Muscle layer of colon (tissue), 2 donors: ENCODE measurements around the gene TMEM97.
"Not testable (repeated sequence)": the region's sequence is repeated elsewhere in the genome, so short reads cannot be mapped to it uniquely, and the experiment has no call there.

Source experiments
- H3K27ac ChIP-seq: one replicate; pipeline ENCODE4 v1.7.0; 2013; ENCODE audit warnings: low read depth, mild to moderate bottlenecking, low read length, moderate library complexity
- H3K27me3 ChIP-seq, 2 donors: one replicate each; pipeline ENCODE4 v1.7.0; 2013; ENCODE audit warnings: low read length in 2 of 2, mild to moderate bottlenecking in 2 of 2; ENCODE audit not compliant: insufficient read depth in 2 of 2, control insufficient read depth in 1 of 2
- H3K36me3 ChIP-seq: one replicate; pipeline ENCODE4 v1.7.0; 2013; ENCODE audit warnings: mild to moderate bottlenecking, low read length; ENCODE audit not compliant: insufficient read depth
- H3K4me1 ChIP-seq: one replicate; pipeline ENCODE4 v1.7.0; 2013; ENCODE audit warnings: mild to moderate bottlenecking, low read length; ENCODE audit not compliant: insufficient read depth
- H3K4me3 ChIP-seq, 2 donors: one replicate each; pipeline ENCODE4 v1.7.0; 2013; ENCODE audit warnings: low read length in 2 of 2, low read depth in 1 of 2, mild to moderate bottlenecking in 1 of 2, moderate library complexity in 1 of 2
- H3K9ac ChIP-seq: one replicate; pipeline ENCODE4 v1.7.0; 2013; ENCODE audit warnings: low read length
- H3K9me3 ChIP-seq: one replicate; pipeline ENCODE4 v1.7.0; 2013; ENCODE audit warnings: mild to moderate bottlenecking, low read length
- donor health status: abdominal sarcoma.
- donor health status: Adenocarcinoma of cecum.

The TMEM97 gene

DNA sequence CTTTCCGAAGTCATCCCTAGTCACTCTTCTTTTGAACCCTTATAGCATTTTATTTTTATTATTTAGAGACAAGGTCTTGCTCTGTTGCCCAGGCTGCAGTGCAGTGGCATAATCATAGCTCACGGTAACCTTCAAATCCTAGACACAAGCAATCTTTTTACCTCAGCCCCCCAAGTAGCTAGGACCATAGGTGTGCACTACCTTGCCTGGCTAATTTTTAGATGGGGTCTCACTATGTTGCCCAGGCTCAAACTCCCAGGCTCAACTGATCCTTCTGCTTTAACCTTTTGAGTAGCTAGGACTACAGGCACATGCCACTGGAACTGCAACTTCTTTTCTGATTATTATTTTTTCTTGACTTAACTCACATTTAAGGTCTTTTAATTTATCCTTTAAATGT, 33.0 kb upstream of the TMEM97 start:
- no peaks in the 10 kb centered on the region for H3K4me1 ChIP-seq
- H3K27ac ChIP-seq: no peak overlapping the region

GRCh38 chr17:28290703-28291102, 28.3 kb upstream of the TMEM97 start:
- Histone ChIP-seq H3K36me3 (no peaks in the 10 kb centered on the region), H3K9me3 (no peaks in the 10 kb centered on the region), H3K4me1 (no peaks in the 10 kb centered on the region), H3K27ac (no peak overlapping the region), H3K4me3 (no peak overlapping the region), H3K9ac (no peak overlapping the region), H3K27me3 (no peaks in the 10 kb centered on the region)

More for the DNA sequence above, 33.0 kb upstream of the TMEM97 start:
- H3K9ac ChIP-seq: no peak overlapping the region
- H3K9me3 ChIP-seq: no peaks in the 10 kb centered on the region
- H3K4me3 ChIP-seq: no peak overlapping the region
- H3K27me3 ChIP-seq: no peaks in the 10 kb centered on the region
- no peaks in the 10 kb centered on the region for H3K36me3 ChIP-seq

- Histone ChIP-seq H3K36me3 (no peaks in the 10 kb centered on the region), H3K9me3 (no peaks in the 10 kb centered on the region), H3K27me3 (no peaks in the 10 kb centered on the region), H3K4me3 (no peak overlapping the region), H3K4me1 (no peaks in the 10 kb centered on the region), H3K27ac (no peak overlapping the region), H3K9ac (no peak overlapping the region)
These were observed 27.1 kb upstream of the TMEM97 start for GRCh38 chr17:28291780-28292330.

DNA sequence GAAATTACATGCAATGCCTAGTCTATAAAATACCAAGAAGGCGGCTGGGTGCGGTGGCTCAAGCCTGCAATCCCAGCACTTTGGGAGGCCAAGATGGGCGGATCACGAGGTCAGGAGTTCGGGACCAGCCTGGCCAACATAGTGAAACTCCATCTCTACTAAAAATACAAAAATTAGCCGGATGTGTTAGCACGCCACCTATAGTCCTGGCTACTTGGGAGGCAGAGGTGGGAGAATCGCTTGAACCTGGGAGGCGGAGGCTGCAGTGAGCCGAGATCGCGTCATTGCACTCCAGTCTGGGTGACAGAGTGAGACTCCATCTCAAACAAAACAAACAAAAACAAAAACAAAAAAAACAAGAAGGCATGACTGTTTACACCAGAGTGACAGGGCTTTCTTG, 26.1 kb upstream of the TMEM97 start:
- H3K9me3 ChIP-seq, H3K27me3 ChIP-seq, H3K9ac ChIP-seq, H3K36me3 ChIP-seq, H3K4me1 ChIP-seq, H3K27ac ChIP-seq, H3K4me3 ChIP-seq: not testable (repeated sequence)

DNA sequence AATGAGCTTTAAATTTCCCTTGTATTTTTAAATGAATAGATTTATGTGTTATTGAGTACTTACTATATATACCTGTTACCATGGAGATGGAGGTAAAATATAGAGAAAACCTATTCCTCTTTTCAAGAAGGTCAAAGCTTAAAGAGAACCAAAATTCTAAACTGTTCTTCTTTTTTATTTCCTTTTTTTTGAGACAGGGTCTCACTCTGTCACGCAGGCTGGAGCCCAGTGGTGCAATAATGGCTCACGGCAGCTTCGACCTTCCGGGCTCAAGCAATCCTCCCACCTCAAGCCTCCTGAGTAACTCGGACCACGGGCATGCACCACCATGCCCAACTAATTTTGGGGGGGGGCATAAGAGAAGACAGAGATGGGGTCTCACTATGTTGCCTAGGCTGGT, 25.0 kb upstream of the TMEM97 start:
- Histone ChIP-seq H3K9ac (no peak overlapping the region), H3K9me3 (no peaks in the 10 kb centered on the region), H3K27ac (no peak overlapping the region), H3K27me3 (no peaks in the 10 kb centered on the region), H3K4me3 (no peak overlapping the region), H3K4me1 (no peaks in the 10 kb centered on the region), H3K36me3 (no peaks in the 10 kb centered on the region)

DNA sequence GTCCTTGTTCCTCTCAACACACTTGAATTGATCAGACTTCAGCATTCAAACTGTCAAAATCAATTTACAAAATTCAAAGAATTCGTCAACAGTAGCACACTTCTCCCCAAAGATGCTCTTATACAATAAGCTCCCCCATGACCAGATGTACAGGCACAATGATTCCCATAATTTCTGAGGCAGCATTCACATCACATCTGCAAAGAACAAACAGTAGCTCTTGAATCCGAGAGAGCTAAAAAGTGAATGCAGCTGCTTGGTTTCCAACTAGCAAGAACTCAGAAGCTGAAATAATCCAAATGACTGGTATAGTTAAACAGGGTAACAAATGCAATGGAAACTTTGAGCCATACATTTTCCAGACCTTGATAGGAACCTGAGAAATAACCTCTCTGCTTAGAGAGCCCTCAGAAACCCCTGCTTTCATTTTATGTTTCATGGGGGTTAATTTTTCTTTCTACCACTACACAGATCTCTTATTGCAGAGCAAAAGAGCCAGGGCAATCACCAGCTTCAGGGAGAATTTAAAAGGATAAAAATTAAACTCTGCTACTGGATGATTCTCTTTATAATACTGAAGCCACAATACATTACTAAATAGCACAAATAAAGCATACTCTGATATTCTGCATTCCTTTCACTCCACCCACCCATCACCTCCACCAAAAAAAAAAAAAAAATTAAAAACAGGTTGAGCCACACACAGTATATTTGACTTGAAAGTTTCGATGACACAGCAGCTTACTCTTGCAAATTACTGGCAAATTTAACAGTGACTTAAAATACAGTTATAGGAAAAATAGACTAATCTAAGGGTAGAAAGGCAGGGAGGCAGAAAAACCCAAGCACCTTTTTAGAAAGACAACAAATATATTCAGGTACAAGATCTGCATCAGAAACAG, 23.1 kb upstream of the TMEM97 start:
- Histone ChIP-seq H3K9me3 (no peaks in the 10 kb centered on the region), H3K4me1 (no peaks in the 10 kb centered on the region), H3K27ac (no peak overlapping the region)

GRCh38 chr17:28298449-28298848, 20.6 kb upstream of the TMEM97 start:
- Histone ChIP-seq H3K4me1 (no peaks in the 10 kb centered on the region), H3K4me3 (no peak overlapping the region), H3K9ac (no peak overlapping the region), H3K27ac (no peak overlapping the region), H3K27me3 (no peaks in the 10 kb centered on the region), H3K9me3 (no peaks in the 10 kb centered on the region), H3K36me3 (no peaks in the 10 kb centered on the region)

More for the DNA sequence above, 23.1 kb upstream of the TMEM97 start:
- H3K27me3 ChIP-seq: no peaks in the 10 kb centered on the region
- no peak overlapping the region for H3K4me3 ChIP-seq
- H3K36me3 ChIP-seq: no peaks in the 10 kb centered on the region
- no peak overlapping the region for H3K9ac ChIP-seq

- H3K27me3 ChIP-seq: peaks cover 0 to 9% of the 10 kb centered on the region in 2 donors
- no peaks in the 10 kb centered on the region for H3K36me3 ChIP-seq
- no peak overlapping the region for H3K9ac ChIP-seq
- no peak overlapping the region for H3K4me3 ChIP-seq
- no peaks in the 10 kb centered on the region for H3K4me1 ChIP-seq
- H3K9me3 ChIP-seq: no peaks in the 10 kb centered on the region
- H3K27ac ChIP-seq: no peak overlapping the region
These were observed 12.0 kb upstream of the TMEM97 start for GRCh38 chr17:28306954-28307401.

DNA sequence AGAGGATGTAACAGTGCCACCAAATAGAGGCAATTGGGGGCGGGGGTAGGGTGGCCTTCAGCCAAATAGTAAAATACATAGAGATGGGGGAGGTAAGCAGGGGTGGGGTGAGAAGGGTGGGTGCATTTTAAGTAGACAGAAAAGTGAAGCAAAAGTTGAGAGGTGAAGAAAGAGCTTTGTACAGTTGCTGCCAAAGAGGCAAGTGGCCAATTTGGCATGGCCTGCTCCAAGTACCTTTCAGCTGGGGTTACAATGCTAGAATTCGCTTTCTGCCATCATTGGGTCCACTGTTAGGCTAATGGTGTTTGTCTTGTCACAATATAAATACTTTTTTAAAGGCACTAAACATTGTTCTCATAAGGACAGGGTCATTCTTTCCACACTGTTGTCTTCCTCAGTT, 5.2 kb upstream of the TMEM97 start:
- H3K4me3 ChIP-seq: no peak overlapping the region
- no peaks in the 10 kb centered on the region for H3K9me3 ChIP-seq
- no peaks in the 10 kb centered on the region for H3K27me3 ChIP-seq
- H3K9ac ChIP-seq: no peak overlapping the region
- no peaks in the 10 kb centered on the region for H3K36me3 ChIP-seq
- peaks cover 9% of the 10 kb centered on the region for H3K4me1 ChIP-seq
- H3K27ac ChIP-seq: no peak overlapping the region

GRCh38 chr17:28315846-28316705, 2.9 kb upstream of the TMEM97 start:
- no peaks in the 10 kb centered on the region for H3K36me3 ChIP-seq
- no peaks in the 10 kb centered on the region for H3K27me3 ChIP-seq
- H3K4me1 ChIP-seq: peaks cover 15% of the 10 kb centered on the region
- no peak overlapping the region for H3K9ac ChIP-seq
- no peak overlapping the region for H3K27ac ChIP-seq
- H3K4me3 ChIP-seq: no peak overlapping the region
- H3K9me3 ChIP-seq: no peaks in the 10 kb centered on the region
